Measurements from ENCODE around the gene CFAP73.

CFAP73 gene

GRCh38 chr12:113106361-113106760 lies 43.2 kb upstream of the CFAP73 start:
- no peak for TF ChIP-seq CTCF (IDR thresholded peaks at IDR 0.05)

GRCh38 chr12:113108308-113108707 lies 41.2 kb upstream of the CFAP73 start:
- no peak for TF ChIP-seq CTCF (IDR thresholded peaks at IDR 0.05)

- TF ChIP-seq CTCF (IDR thresholded peaks at IDR 0.05): no peak
Measured at GRCh38 chr12:113109360-113109759, 40.2 kb upstream of the CFAP73 start.

- no peak for TF ChIP-seq CTCF (IDR thresholded peaks at IDR 0.05)
Measured at GRCh38 chr12:113109872-113110599, 39.5 kb upstream of the CFAP73 start.

GRCh38 chr12:113111247-113111646 lies 38.3 kb upstream of the CFAP73 start:
- TF ChIP-seq CTCF (IDR thresholded peaks at IDR 0.05): no peak

GRCh38 chr12:113112043-113112899 lies 37.3 kb upstream of the CFAP73 start:
- no peak for TF ChIP-seq CTCF (IDR thresholded peaks at IDR 0.05)

- no peak for TF ChIP-seq CTCF (IDR thresholded peaks at IDR 0.05)
Measured at GRCh38 chr12:113113397-113113796, 36.1 kb upstream of the CFAP73 start.

All from LNCAP (cell line).